ENCODE results near the gene WDTC1. TPM values are rescaled to one million over a fixed set of nuclear protein-coding genes. Genes with fewer than 3 reads are reported as not detected.

Gene WDTC1
- total and polyA plus RNA-seq, 2 of the 13 experiments (the other 11 are each of a cell fraction or from before 2014, with no cell fraction given) = 5.5 TPM

DNA sequence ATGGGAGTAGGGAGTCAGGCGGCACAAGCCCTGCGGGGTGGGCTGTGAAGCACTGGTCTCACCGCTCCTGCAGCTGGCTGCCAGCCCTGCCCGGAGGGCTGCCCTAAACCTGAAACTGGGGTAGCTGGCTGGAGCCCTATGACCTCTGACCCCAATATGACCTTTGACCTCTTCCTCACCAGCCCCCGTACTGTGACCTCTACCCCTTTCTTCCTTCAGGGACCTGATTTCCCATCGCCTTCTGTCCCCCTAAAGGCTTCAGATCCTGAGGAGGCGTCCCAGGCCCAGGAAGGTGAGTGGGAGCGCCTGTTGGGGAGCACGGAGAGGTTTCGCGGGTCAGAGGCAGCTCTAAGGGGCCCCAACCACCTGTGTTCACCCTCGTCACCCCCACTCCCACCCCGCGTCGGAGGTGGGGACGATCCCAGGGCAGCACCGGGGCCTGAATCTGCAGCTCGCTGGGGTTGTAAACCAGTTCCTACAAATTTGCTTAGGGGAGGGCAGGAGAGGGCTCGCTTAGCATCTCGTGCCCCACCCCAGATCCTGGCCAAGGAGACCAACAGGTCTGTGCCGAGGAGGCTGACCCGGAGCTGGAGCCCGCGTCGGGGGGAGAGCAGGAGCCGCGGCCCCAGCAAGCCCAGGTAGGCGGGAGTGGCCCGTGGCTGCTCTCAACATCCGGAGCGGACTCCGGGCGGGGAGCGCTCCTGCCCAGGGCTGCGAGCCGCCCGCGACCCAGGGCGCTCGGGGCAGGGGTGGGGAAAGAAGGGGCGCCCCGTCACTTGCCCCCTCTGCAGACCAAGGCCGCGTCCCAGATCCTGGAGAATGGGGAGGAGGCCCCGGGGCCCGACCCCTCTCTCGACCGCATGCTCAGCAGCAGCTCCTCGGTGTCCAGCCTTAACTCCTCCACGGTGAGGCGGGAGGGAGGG is 114.7 kb downstream of the WDTC1 start (continued):
- TF ChIP-seq JUNB (CRISPR knock-in tag; IDR thresholded peaks at IDR 0.05; ENCODE audit: borderline replicate concordance) = no peak
- no peak for TF ChIP-seq ZNF83 (CRISPR knock-in tag; IDR thresholded peaks at IDR 0.05; ENCODE audit: borderline replicate concordance)
- no peak for TF ChIP-seq ZNF10 (CRISPR knock-in tag; IDR thresholded peaks at IDR 0.05; ENCODE audit: borderline replicate concordance, low read depth)
- no peak for TF ChIP-seq ZNF589 (CRISPR knock-in tag; conservative IDR thresholded peaks at IDR 0.05)
- no peak for TF ChIP-seq MLXIP (CRISPR knock-in tag; IDR thresholded peaks at IDR 0.05; ENCODE audit: borderline replicate concordance)
- no peak for TF ChIP-seq SOX13 (IDR thresholded peaks at IDR 0.05)
- 0 out of 4 replicates have a peak, but pooled peaks of 1 of the 2 experiments have one; percentile 5 for TF ChIP-seq SOX13 (CRISPR knock-in tag; conservative IDR thresholded peaks at IDR 0.05 in 1 of 2, IDR thresholded peaks at IDR 0.05 in 1 of 2)
- TF ChIP-seq ZNF615 (CRISPR knock-in tag; IDR thresholded peaks at IDR 0.05; ENCODE audit: borderline replicate concordance) = no peak
- no peak for TF ChIP-seq ZNF891 (CRISPR knock-in tag; IDR thresholded peaks at IDR 0.05)
- TF ChIP-seq, protein P1, sequence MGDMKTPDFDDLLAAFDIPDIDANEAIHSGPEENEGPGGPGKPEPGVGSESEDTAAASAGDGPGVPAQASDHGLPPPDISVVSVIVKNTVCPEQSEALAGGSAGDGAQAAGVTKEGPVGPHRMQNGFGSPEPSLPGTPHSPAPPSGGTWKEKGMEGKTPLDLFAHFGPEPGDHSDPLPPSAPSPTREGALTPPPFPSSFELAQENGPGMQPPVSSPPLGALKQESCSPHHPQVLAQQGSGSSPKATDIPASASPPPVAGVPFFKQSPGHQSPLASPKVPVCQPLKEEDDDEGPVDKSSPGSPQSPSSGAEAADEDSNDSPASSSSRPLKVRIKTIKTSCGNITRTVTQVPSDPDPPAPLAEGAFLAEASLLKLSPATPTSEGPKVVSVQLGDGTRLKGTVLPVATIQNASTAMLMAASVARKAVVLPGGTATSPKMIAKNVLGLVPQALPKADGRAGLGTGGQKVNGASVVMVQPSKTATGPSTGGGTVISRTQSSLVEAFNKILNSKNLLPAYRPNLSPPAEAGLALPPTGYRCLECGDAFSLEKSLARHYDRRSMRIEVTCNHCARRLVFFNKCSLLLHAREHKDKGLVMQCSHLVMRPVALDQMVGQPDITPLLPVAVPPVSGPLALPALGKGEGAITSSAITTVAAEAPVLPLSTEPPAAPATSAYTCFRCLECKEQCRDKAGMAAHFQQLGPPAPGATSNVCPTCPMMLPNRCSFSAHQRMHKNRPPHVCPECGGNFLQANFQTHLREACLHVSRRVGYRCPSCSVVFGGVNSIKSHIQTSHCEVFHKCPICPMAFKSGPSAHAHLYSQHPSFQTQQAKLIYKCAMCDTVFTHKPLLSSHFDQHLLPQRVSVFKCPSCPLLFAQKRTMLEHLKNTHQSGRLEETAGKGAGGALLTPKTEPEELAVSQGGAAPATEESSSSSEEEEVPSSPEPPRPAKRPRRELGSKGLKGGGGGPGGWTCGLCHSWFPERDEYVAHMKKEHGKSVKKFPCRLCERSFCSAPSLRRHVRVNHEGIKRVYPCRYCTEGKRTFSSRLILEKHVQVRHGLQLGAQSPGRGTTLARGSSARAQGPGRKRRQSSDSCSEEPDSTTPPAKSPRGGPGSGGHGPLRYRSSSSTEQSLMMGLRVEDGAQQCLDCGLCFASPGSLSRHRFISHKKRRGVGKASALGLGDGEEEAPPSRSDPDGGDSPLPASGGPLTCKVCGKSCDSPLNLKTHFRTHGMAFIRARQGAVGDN (CRISPR knock-in tag; IDR thresholded peaks at IDR 0.05) = peak; percentile 80
- TF ChIP-seq AKNA (CRISPR knock-in tag; IDR thresholded peaks at IDR 0.05; ENCODE audit: borderline replicate concordance) = no peak
- no peak for TF ChIP-seq KLF16 (CRISPR knock-in tag; IDR thresholded peaks at IDR 0.05)
- no peak for TF ChIP-seq ATRX (CRISPR knock-in tag; IDR thresholded peaks at IDR 0.05; ENCODE audit: borderline replicate concordance)
- 0 out of 2 replicates have a peak, but pooled peaks have one; percentile 18 for TF ChIP-seq SP5 (CRISPR knock-in tag; IDR thresholded peaks at IDR 0.05; ENCODE audit: borderline replicate concordance, low read depth)
- no peak for TF ChIP-seq BRD4 (CRISPR knock-in tag; IDR thresholded peaks at IDR 0.05)
- no peak for TF ChIP-seq HOXD1 (CRISPR knock-in tag; IDR thresholded peaks at IDR 0.05)
